Keratinocyte (primary cell): ENCODE measurements around the gene CAPN5. TPM values are rescaled to one million over a fixed set of nuclear protein-coding genes. Genes with fewer than 3 reads are reported as not detected.

Source experiments
- DNase-seq: peaks from one replicate; pipeline ENCODE4 v3.0.0-alpha.2; 2011; ENCODE audit warnings: low read depth, missing footprints, low spot score
- FAIRE-seq: peaks from 2 replicates; lab custom pipeline; 2011; peaks lifted over from hg19 to GRCh38; lab: Jason Lieb, UNC
- H2AFZ ChIP-seq: 2 replicates; pipeline ENCODE4 v1.6.0; 2012; ENCODE audit warnings: low read length, control low read depth, inconsistent platforms; ENCODE audit not compliant: control insufficient read depth
- H3K27ac ChIP-seq: 2 replicates; pipeline ENCODE4 v1.5.1; 2011; ENCODE audit warnings: low read length; ENCODE audit not compliant: control insufficient read depth, insufficient read depth
- H3K27me3 ChIP-seq: 3 replicates; pipeline ENCODE4 v1.6.0; 2011; ENCODE audit warnings: low read length; ENCODE audit not compliant: control insufficient read depth, insufficient read depth; ENCODE audit errors: extremely low read depth
- H3K36me3 ChIP-seq, 2 experiments: 2 replicates in 1 of 2; 3 replicates in 1 of 2; pipeline ENCODE4 v1.5.1; 2011; ENCODE audit warnings: low read length in 2 of 2, mild to moderate bottlenecking in 1 of 2; ENCODE audit not compliant: control insufficient read depth in 2 of 2, insufficient read depth in 2 of 2; ENCODE audit errors: extremely low read depth in 1 of 2
- H3K4me1 ChIP-seq: 3 replicates; pipeline ENCODE4 v1.5.1; 2011; ENCODE audit warnings: low read length; ENCODE audit not compliant: control insufficient read depth, insufficient read depth; ENCODE audit errors: extremely low read depth
- H3K4me2 ChIP-seq: 3 replicates; pipeline ENCODE4 v1.6.0; 2011; ENCODE audit warnings: low read depth, low read length; ENCODE audit not compliant: control insufficient read depth, insufficient read depth; ENCODE audit errors: extremely low read depth
- H3K4me3 ChIP-seq, 3 experiments: fragments of 200-600 bp in 1 of 3; sonication (generic) in 1 of 3; 2 replicates in 2 of 3; 3 replicates in 1 of 3; pipeline ENCODE4 v1.5.1; 2011 to 2016; ENCODE audit warnings: low read length in 3 of 3, mild to moderate bottlenecking in 3 of 3, control low read depth in 2 of 3, inconsistent platforms in 1 of 3, low read depth in 1 of 3, mixed read lengths in 1 of 3, mixed run types in 1 of 3, moderate library complexity in 1 of 3; ENCODE audit not compliant: control insufficient read depth in 2 of 3, insufficient read depth in 2 of 3; ENCODE audit errors: extremely low read depth in 1 of 3
- H3K79me2 ChIP-seq: 2 replicates; pipeline ENCODE4 v1.6.0; 2012; ENCODE audit warnings: low read length; ENCODE audit not compliant: control insufficient read depth, insufficient read depth
- H3K9ac ChIP-seq: 3 replicates; pipeline ENCODE4 v1.6.0; 2011; ENCODE audit warnings: low read length; ENCODE audit not compliant: control insufficient read depth, insufficient read depth; ENCODE audit errors: extremely low read depth
- H3K9me1 ChIP-seq: 3 replicates; pipeline ENCODE4 v1.6.0; 2011; ENCODE audit warnings: low read length; ENCODE audit not compliant: control insufficient read depth, insufficient read depth; ENCODE audit errors: extremely low read depth
- H3K9me3 ChIP-seq: 2 replicates; pipeline ENCODE4 v1.5.1; 2012; ENCODE audit warnings: low read depth, low read length; ENCODE audit not compliant: control insufficient read depth
- H4K20me1 ChIP-seq: 3 replicates; pipeline ENCODE4 v1.6.0; 2011; ENCODE audit warnings: low read length; ENCODE audit not compliant: control insufficient read depth, insufficient read depth; ENCODE audit errors: extremely low read depth
- EZH2 ChIP-seq: IDR thresholded peaks from one replicate; pipeline ENCODE4 v1.6.1; 2012; ENCODE audit warnings: inconsistent platforms, mild to moderate bottlenecking, low read length, moderate library complexity
- dilution Hi-C: fragments of 300-500 bp; cut with MboI; formaldehyde crosslinking; loops from one replicate; pipeline ENCODE4 v1.7.0; 2020; ENCODE audit warnings: low sequenced_read_pairs; ENCODE audit not compliant: extremely low pct_ligation_motif_present
- polyA plus RNA-seq, 5 experiments: library from polyadenylated mRNA; depleted of rRNA in 3 of 5; stranded (reverse) in 3 of 5; stranded (forward) in 1 of 5; unstranded in 1 of 5; fragments of >200 nt; gene quantifications; 1 replicate in 1 of 5; 2 replicates in 3 of 5; 3 replicates in 1 of 5; pipeline versions ENCODE4 v1.2.1 to v1.2.3, GENCODE V29; 2011 to 2012; ENCODE audit warnings: missing spikeins in 2 of 5, low read depth in 1 of 5, low replicate concordance in 1 of 5
- TF ChIP-seq, protein P1 (sequence below), 3 experiments: IDR thresholded peaks in 1 of 3; conservative IDR thresholded peaks in 1 of 3; optimal IDR thresholded peaks in 1 of 3; 2 replicates in 2 of 3; 3 replicates in 1 of 3; pipeline versions ENCODE3 to v1.5.1; 2011; ENCODE audit warnings: low read length in 3 of 3, mild to moderate bottlenecking in 3 of 3, moderate library complexity in 2 of 3, control low read depth in 1 of 3, inconsistent platforms in 1 of 3; ENCODE audit not compliant: insufficient read depth in 2 of 3; ENCODE audit errors: extremely low read depth in 1 of 3

CAPN5 gene
- polyA plus RNA-seq, 1 donor (not counting 4 experiments of a cell fraction or from before 2014, with no cell fraction given) = 1.2 TPM

DNA sequence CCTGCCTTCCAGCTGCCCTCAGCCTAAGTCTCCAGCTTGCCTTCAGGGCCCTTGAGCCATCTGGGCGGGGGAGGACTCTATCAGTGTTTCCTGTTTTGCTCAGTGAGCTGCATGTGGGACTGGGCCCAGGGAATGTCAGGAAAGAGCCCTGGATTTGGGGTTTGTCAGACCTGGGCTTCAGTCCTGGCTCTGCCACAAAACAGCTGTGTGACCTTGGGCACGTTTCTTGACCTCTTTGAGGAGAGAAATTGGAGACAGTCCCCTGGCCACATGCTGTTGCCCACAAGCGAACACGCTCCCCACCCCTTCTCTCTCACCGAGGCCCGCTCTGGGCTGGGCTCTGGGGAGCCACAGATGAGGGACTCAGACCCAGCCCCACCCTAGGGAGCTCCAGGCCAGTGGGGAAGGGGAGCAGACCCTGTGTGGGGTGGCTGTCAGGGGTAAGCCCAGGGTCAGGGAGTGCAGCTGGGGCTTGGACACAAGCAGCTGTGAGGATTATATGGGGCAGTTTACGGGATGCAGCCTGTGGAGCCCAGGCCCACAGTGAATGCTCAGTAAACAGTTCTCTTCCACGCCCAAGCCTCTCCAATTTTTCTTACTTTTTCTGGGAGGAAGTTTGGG is 73.6 kb downstream of the CAPN5 start:
- dilution Hi-C loops = no loop called here
- H3K4me3 ChIP-seq = no peak overlapping the region
- no peak overlapping the region for H3K27ac ChIP-seq
- no peaks in the 10 kb centered on the region for H3K4me1 ChIP-seq
- no peak overlapping the region for H3K9ac ChIP-seq
- no peaks in the 10 kb centered on the region for H3K79me2 ChIP-seq
- no peak overlapping the region for H2AFZ ChIP-seq
- no peak for DNase-seq
- H3K9me3 ChIP-seq = no peaks in the 10 kb centered on the region
- FAIRE-seq = no peak
- TF ChIP-seq, protein P1, sequence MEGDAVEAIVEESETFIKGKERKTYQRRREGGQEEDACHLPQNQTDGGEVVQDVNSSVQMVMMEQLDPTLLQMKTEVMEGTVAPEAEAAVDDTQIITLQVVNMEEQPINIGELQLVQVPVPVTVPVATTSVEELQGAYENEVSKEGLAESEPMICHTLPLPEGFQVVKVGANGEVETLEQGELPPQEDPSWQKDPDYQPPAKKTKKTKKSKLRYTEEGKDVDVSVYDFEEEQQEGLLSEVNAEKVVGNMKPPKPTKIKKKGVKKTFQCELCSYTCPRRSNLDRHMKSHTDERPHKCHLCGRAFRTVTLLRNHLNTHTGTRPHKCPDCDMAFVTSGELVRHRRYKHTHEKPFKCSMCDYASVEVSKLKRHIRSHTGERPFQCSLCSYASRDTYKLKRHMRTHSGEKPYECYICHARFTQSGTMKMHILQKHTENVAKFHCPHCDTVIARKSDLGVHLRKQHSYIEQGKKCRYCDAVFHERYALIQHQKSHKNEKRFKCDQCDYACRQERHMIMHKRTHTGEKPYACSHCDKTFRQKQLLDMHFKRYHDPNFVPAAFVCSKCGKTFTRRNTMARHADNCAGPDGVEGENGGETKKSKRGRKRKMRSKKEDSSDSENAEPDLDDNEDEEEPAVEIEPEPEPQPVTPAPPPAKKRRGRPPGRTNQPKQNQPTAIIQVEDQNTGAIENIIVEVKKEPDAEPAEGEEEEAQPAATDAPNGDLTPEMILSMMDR (optimal IDR thresholded peaks at IDR 0.05 in 1 of 3, IDR thresholded peaks at IDR 0.05 in 1 of 3, conservative IDR thresholded peaks at IDR 0.05 in 1 of 3; ENCODE audit: extremely low read depth in 1 of 3, insufficient read depth in 2 of 3, low read length in 3 of 3) = no peak
- no peak for TF ChIP-seq EZH2
- H3K4me2 ChIP-seq = no peak overlapping the region
- H3K36me3 ChIP-seq = no peaks in the 10 kb centered on the region
- H3K9me1 ChIP-seq = no peaks in the 10 kb centered on the region
- peaks cover 23% of the 10 kb centered on the region for H3K27me3 ChIP-seq
- no peaks in the 10 kb centered on the region for H4K20me1 ChIP-seq

DNA sequence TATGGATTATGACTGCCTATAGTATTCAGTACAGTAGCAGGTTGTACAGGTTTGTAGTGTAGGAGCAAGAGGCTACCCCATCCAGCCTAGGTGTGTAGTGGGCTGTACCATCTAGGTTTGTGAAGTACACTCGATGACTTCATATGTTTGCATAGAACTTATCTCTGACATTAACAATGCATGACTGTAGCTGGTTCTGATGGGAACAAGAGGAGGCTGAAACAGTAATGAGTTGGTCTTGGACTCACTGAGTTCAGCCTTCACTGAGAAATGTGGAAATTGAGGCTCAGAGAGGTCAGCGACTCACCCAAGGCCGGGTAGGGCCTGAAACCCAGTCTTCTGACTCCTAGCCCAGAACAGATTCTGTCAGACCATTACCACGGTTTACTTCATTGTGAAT is 74.3 kb downstream of the CAPN5 start:
- H3K9me3 ChIP-seq = no peaks in the 10 kb centered on the region
- H3K36me3 ChIP-seq = no peaks in the 10 kb centered on the region
- no peak overlapping the region for H3K4me2 ChIP-seq
- TF ChIP-seq, protein P1 (optimal IDR thresholded peaks at IDR 0.05 in 1 of 3, IDR thresholded peaks at IDR 0.05 in 1 of 3, conservative IDR thresholded peaks at IDR 0.05 in 1 of 3; ENCODE audit: extremely low read depth in 1 of 3, insufficient read depth in 2 of 3, low read length in 3 of 3) = no peak
- no peak for TF ChIP-seq EZH2
- H3K4me3 ChIP-seq = no peak overlapping the region
- no peak overlapping the region for H3K9ac ChIP-seq
- H3K79me2 ChIP-seq = no peaks in the 10 kb centered on the region
- DNase-seq (no peak), FAIRE-seq (no peak)
- dilution Hi-C loops = no loop called here
- H3K27ac ChIP-seq = no peak overlapping the region
- no peak overlapping the region for H2AFZ ChIP-seq
- H3K9me1 ChIP-seq = no peaks in the 10 kb centered on the region
- H3K4me1 ChIP-seq = no peaks in the 10 kb centered on the region
- H3K27me3 ChIP-seq = peaks cover 25% of the 10 kb centered on the region
- no peaks in the 10 kb centered on the region for H4K20me1 ChIP-seq
